Endothelial cell of umbilical vein (primary cell): ENCODE results near the gene PRPF40B. TPM values are rescaled to one million over a fixed set of nuclear protein-coding genes. Genes with fewer than 3 reads are reported as not detected.

ENCODE experiments used
- BruUV-seq: library from RNA; stranded (reverse); fragments of 400-500 nt; replicated peaks from 2 replicates; lab custom pipeline; 2021; lab: Mats Ljungman, UMichigan
- CTCF ChIA-PET: fragments of 300-600, 350-600 bp; sonication (Branson Sonifier 250); formaldehyde crosslinking; loops from one replicate; lab custom pipeline; 2021; ENCODE audit warnings: antibody characterized with exemption, inconsistent platforms; lab: Charles Lee
- POLR2A ChIA-PET: fragments of 300-600, 350-600 bp; sonication (Branson Sonifier 250); formaldehyde crosslinking; loops from one replicate; lab custom pipeline; 2021; ENCODE audit warnings: antibody characterized with exemption, inconsistent platforms; lab: Charles Lee
- DNase-seq: peaks from one replicate; pipeline ENCODE4 v3.0.0-alpha.2; 2011; ENCODE audit warnings: low read depth, low spot score
- FAIRE-seq: peaks from 2 replicates; lab custom pipeline; 2011; peaks lifted over from hg19 to GRCh38; lab: Jason Lieb, UNC
- H2AFZ ChIP-seq: 2 replicates; pipeline ENCODE4 v1.6.0; 2012; ENCODE audit warnings: low read depth, low read length, control low read depth, inconsistent platforms
- H3K27ac ChIP-seq: 2 replicates; pipeline ENCODE4 v1.5.1; 2011; ENCODE audit warnings: low read depth, mild to moderate bottlenecking, control low read depth, low read length, moderate library complexity; ENCODE audit not compliant: insufficient read depth
- H3K27me3 ChIP-seq, 2 experiments: 2 replicates each; pipeline versions ENCODE4 v1.6.0 to v1.6.1; 2011; ENCODE audit warnings: low read length in 2 of 2, mixed read lengths in 1 of 2; ENCODE audit not compliant: control insufficient read depth in 2 of 2, insufficient read depth in 2 of 2
- H3K36me3 ChIP-seq, 2 experiments: 2 replicates in 1 of 2; 3 replicates in 1 of 2; pipeline ENCODE4 v1.5.1; 2011; ENCODE audit warnings: low read length in 2 of 2, mild to moderate bottlenecking in 1 of 2, moderate library complexity in 1 of 2; ENCODE audit not compliant: control insufficient read depth in 2 of 2, insufficient read depth in 2 of 2; ENCODE audit errors: extremely low read depth in 1 of 2
- H3K4me1 ChIP-seq: 3 replicates; pipeline ENCODE4 v1.5.1; 2011; ENCODE audit warnings: mild to moderate bottlenecking, low read length; ENCODE audit not compliant: control insufficient read depth, insufficient read depth; ENCODE audit errors: extremely low read depth
- H3K4me2 ChIP-seq: 2 replicates; pipeline ENCODE4 v1.6.1; 2011; ENCODE audit warnings: low read length, control low read depth, mixed read lengths; ENCODE audit not compliant: insufficient read depth
- H3K4me3 ChIP-seq, 3 experiments: fragments of 200-600 bp in 1 of 3; sonication (generic), shearing (Covaris generic) in 1 of 3; replicated peaks in 1 of 3; 2 replicates each; pipeline ENCODE4 v1.5.1; 2011 to 2016; ENCODE audit warnings: control low read depth in 3 of 3, low read length in 3 of 3, mild to moderate bottlenecking in 2 of 3, inconsistent platforms in 1 of 3, low read depth in 1 of 3, moderate library complexity in 1 of 3; ENCODE audit not compliant: insufficient read depth in 1 of 3
- H3K79me2 ChIP-seq: 2 replicates; pipeline ENCODE4 v1.6.0; 2012; ENCODE audit warnings: low read length, inconsistent platforms; ENCODE audit not compliant: control insufficient read depth, insufficient read depth
- H3K9ac ChIP-seq: replicated peaks from 2 replicates; pipeline ENCODE3; 2011; ENCODE audit warnings: low read length, control low read depth; ENCODE audit not compliant: insufficient read depth; ENCODE audit errors: extremely low read depth
- H3K9me1 ChIP-seq: replicated peaks from 3 replicates; pipeline ENCODE4 v1.6.0; 2011; ENCODE audit warnings: mild to moderate bottlenecking, low read length; ENCODE audit not compliant: control insufficient read depth, insufficient read depth; ENCODE audit errors: extremely low read depth
- H3K9me3 ChIP-seq: replicated peaks from 2 replicates; pipeline ENCODE4 v1.5.1; 2012; ENCODE audit warnings: low read length, inconsistent platforms; ENCODE audit not compliant: control insufficient read depth, insufficient read depth
- H4K20me1 ChIP-seq: replicated peaks from 2 replicates; pipeline ENCODE3; 2011; ENCODE audit warnings: mild to moderate bottlenecking, low read length; ENCODE audit not compliant: control insufficient read depth, insufficient read depth; ENCODE audit errors: extremely low read depth
- CTCF ChIP-seq, 2 donors: IDR thresholded peaks; 1 replicate in 1 of 2; 2 replicates in 1 of 2; pipeline ENCODE4 v1.5.1; 2011; ENCODE audit warnings: low read length in 2 of 2, mild to moderate bottlenecking in 2 of 2, moderate library complexity in 2 of 2, control low read depth in 1 of 2, inconsistent platforms in 1 of 2, low read depth in 1 of 2; ENCODE audit not compliant: insufficient read depth in 1 of 2; ENCODE audit errors: extremely low read depth in 1 of 2
- EZH2 ChIP-seq: IDR thresholded peaks from 2 replicates; pipeline ENCODE4 v1.6.1; 2012; ENCODE audit warnings: borderline replicate concordance, low read depth, mild to moderate bottlenecking, moderate library complexity, low read length, inconsistent platforms; ENCODE audit not compliant: severe bottlenecking
- FOS ChIP-seq: IDR thresholded peaks from 2 replicates; pipeline ENCODE4 v1.6.1; 2011; ENCODE audit warnings: mild to moderate bottlenecking, low read length, moderate library complexity, borderline replicate concordance; ENCODE audit not compliant: insufficient read depth
- GATA2 ChIP-seq: IDR thresholded peaks from 2 replicates; pipeline ENCODE4 v1.7.0; 2011; ENCODE audit warnings: low read depth, mild to moderate bottlenecking, moderate library complexity, mixed read lengths, low read length; ENCODE audit not compliant: insufficient read length, insufficient read depth
- JUN ChIP-seq: IDR thresholded peaks from 2 replicates; pipeline ENCODE4 v1.6.1; 2011; ENCODE audit warnings: borderline replicate concordance, low read depth; ENCODE audit not compliant: insufficient read length, insufficient read depth
- MAX ChIP-seq: IDR thresholded peaks from 2 replicates; pipeline ENCODE4 v1.6.1; 2011; ENCODE audit not compliant: insufficient read depth, insufficient read length
- MYC ChIP-seq: IDR thresholded peaks from one replicate; pipeline ENCODE4 v1.6.1; 2011; ENCODE audit warnings: mild to moderate bottlenecking, low read depth, low read length
- POLR2A ChIP-seq: IDR thresholded peaks from 2 replicates; pipeline ENCODE4 v1.6.1; 2012; ENCODE audit warnings: low read depth, mild to moderate bottlenecking, control low read depth, low read length
- POLR2AphosphoS5 ChIP-seq: IDR thresholded peaks from 2 replicates; pipeline ENCODE4 v1.6.1; 2012; ENCODE audit warnings: low read depth, mild to moderate bottlenecking, control low read depth, low read length, moderate library complexity; ENCODE audit not compliant: insufficient read depth
- dilution Hi-C: fragments of 300-500 bp; cut with MboI; formaldehyde crosslinking; loops from one replicate; pipeline ENCODE4 v1.15.0; 2019; ENCODE audit warnings: low sequenced_read_pairs; ENCODE audit not compliant: extremely low pct_ligation_motif_present
- intact Hi-C: fragments of 100-400 bp; cut with micrococcal nuclease; formaldehyde crosslinking; loops from one replicate; pipeline ENCODE4 v1.10.0; 2022
- polyA plus RNA-seq, 4 experiments: library from polyadenylated mRNA; depleted of rRNA in 3 of 4; stranded (reverse) in 3 of 4; unstranded in 1 of 4; fragments of >200 nt; gene quantifications; 2 replicates each; pipeline versions ENCODE4 v1.2.1 to v1.2.3, GENCODE V29; 2011 to 2012; ENCODE audit warnings: missing spikeins in 1 of 4
- total RNA-seq: library from RNA; stranded (reverse); gene quantifications from 2 replicates; pipeline ENCODE4 v1.2.3, GENCODE V29; 2021

PRPF40B gene
- total and polyA plus RNA-seq, 2 donors (not counting 3 experiments of a cell fraction or from before 2014, with no cell fraction given): 5.4 to 9.9 TPM

GRCh38 chr12:49689237-49689636, 65.9 kb downstream of the PRPF40B start:
- Histone ChIP-seq H3K79me2 (peaks cover 71% of the 10 kb centered on the region), H3K36me3 (no peaks in the 10 kb centered on the region), H3K27ac (no peak overlapping the region), H4K20me1 (peaks cover 16% of the 10 kb centered on the region), H3K9ac (no peak overlapping the region), H3K4me1 (no peaks in the 10 kb centered on the region), H3K4me2 (no peak overlapping the region), H3K27me3 (no peaks in the 10 kb centered on the region), H2AFZ (no peak overlapping the region), H3K9me3 (no peaks in the 10 kb centered on the region), H3K4me3 (no peak overlapping the region), H3K9me1 (no peaks in the 10 kb centered on the region)
- ChIA-PET POLR2A (no interaction called here), CTCF (interaction anchor here (0.9 to 3.3 kb wide), 4 partner anchors 9 to 44 kb away, joined by 3 to 19 read pairs (median 4); no protein-coding TSS in a partner anchor)
- DNase-seq (no peak), FAIRE-seq (no peak)
- dilution Hi-C loops (no loop called here), intact Hi-C loops (no loop called here)
- TF ChIP-seq FOS (no peak), POLR2AphosphoS5 (no peak), GATA2 (no peak), MAX (no peak), MYC (no peak), CTCF (IDR thresholded peaks at IDR 0.05; ENCODE audit: extremely low read depth in 1 of 2, insufficient read depth in 1 of 2, low read depth in 1 of 2, low read length in 2 of 2) (no peak), POLR2A (no peak), JUN (no peak), EZH2 (no peak)
- BruUV-seq: no TSS peak
